IPS-20b (cell line): Measurements from ENCODE around the gene REM2.
A peak's percentile ranks its signal among the peaks of the same experiment; 100 is the strongest.

Experiments used
- H3K27ac ChIP-seq: one replicate; pipeline ENCODE4 v1.5.1; 2013; ENCODE audit warnings: low read length
- H3K27me3 ChIP-seq: 2 replicates; pipeline ENCODE4 v1.6.1; 2013; ENCODE audit warnings: mild to moderate bottlenecking, low read length, inconsistent platforms; ENCODE audit not compliant: insufficient read depth
- H3K36me3 ChIP-seq: 2 replicates; pipeline ENCODE4 v1.6.1; 2013; ENCODE audit warnings: low read depth, mild to moderate bottlenecking, inconsistent platforms, low read length, moderate library complexity; ENCODE audit not compliant: insufficient read depth
- H3K4me1 ChIP-seq: 2 replicates; pipeline ENCODE4 v1.6.1; 2013; ENCODE audit warnings: mild to moderate bottlenecking, control low read depth, inconsistent platforms, low read length, moderate library complexity; ENCODE audit not compliant: insufficient read depth
- H3K4me3 ChIP-seq: 2 replicates; pipeline ENCODE4 v1.5.1; 2013; ENCODE audit warnings: mild to moderate bottlenecking, low read length, inconsistent platforms
- H3K9ac ChIP-seq: 2 replicates; pipeline ENCODE4 v1.6.1; 2013; ENCODE audit warnings: low read depth, mild to moderate bottlenecking, inconsistent platforms, low read length, moderate library complexity
- H3K9me3 ChIP-seq: 2 replicates; pipeline ENCODE4 v1.6.1; 2013; ENCODE audit warnings: mild to moderate bottlenecking, low read depth, low read length, inconsistent platforms; ENCODE audit not compliant: insufficient read depth

REM2 gene

DNA sequence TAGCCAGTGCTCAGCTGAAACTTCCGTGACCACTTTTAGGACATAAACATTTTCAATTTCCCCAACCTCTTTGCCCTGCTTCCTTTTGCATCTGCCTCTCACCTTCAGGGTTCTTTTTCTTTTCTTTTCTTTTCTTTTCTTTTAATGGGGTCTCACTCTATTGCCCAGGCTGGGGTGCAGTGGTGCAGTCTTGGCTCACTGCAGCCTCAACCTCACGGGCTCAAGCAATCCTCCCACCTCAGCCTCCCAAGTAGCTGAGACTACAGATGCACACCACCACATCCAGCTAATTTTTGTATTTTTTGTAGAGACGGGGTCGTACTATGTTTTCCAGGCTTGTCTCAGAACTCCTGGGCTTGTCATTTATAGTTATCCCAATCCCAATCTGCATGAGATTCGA lies 16.1 kb upstream of the REM2 start:
- no peaks in the 10 kb centered on the region for H3K36me3 ChIP-seq
- no peaks in the 10 kb centered on the region for H3K27me3 ChIP-seq
- no peak overlapping the region for H3K9ac ChIP-seq
- no peak overlapping the region for H3K27ac ChIP-seq
- H3K4me1 ChIP-seq = peaks cover 6% of the 10 kb centered on the region
- H3K4me3 ChIP-seq = no peak overlapping the region
- H3K9me3 ChIP-seq = no peaks in the 10 kb centered on the region

DNA sequence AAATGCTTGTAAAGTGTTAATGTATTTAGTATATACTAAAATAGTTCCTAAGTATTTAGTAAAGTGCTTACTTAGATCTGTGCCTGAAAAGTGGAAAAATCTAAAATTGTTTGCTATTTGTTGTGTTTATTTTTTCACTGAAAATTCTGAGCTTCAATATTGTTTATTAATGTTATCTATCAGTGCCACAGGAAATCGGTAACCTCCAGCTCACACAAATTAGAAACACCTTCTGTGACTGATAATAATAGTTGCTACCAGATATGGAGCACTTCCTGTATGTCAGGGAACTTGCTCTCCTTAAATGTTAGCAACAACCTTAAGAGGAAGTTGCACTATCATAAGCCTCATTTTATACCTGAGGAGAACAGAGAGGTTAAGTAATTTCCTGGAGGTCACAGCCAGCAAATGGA lies 12.2 kb upstream of the REM2 start:
- Histone ChIP-seq H3K4me1 (peaks cover 6% of the 10 kb centered on the region), H3K36me3 (peaks cover 8% of the 10 kb centered on the region; the same call in 1 of the 2 replicates), H3K9ac (peak overlapping the region; percentile 69; the same call in 1 of the 2 replicates), H3K9me3 (no peaks in the 10 kb centered on the region), H3K27ac (peak overlapping the region; percentile 31), H3K4me3 (peak overlapping the region; percentile 82), H3K27me3 (no peaks in the 10 kb centered on the region)

DNA sequence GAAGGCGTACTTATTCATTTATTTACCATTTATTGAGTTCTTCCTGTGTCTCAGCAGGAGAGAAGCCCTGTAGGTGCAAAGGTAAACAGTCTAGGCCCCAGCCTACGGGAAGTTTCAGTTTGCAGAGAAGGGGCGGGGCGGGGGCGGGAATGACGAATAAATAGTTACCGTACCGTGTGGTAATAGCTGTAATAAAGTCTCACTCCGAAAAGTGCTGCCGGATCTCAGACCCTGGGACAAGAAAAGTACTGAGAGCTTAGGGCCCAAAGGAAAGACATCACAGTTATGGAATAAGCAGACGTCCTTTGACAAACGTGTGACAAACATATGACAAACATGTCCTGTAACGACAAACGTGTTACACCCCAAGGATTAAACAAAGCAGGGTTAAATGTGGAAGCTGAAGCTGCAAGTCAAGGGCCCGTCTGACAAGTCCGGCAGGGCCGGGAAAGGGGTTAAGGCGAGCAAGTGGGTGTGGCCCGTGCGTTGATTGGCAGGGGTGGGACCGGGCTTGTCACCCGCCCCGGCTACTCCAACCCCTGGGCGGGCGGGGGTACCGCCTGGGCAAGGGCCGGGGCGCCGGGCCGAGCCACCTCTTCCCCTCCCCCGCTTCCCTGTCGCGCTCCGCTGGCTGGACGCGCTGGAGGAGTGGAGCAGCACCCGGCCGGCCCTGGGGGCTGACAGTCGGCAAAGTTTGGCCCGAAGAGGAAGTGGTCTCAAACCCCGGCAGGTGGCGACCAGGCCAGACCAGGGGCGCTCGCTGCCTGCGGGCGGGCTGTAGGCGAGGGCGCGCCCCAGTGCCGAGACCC lies 11.6 kb upstream of the REM2 start, which contains the start of gene LRP10:
Gene LRP10 (plus strand): TSS at position 517 of the 809 bp plus-strand sequence. CDS start 564 bp downstream, outside the sequence.
- Histone ChIP-seq H3K4me3 (peak within 1 kb of the TSS; percentile 82), H3K9me3 (no peaks in the 10 kb centered on the region), H3K27ac (peak within 1 kb of the TSS; percentile 31), H3K36me3 (peaks cover 8% of the 10 kb centered on the region; the same call in 1 of the 2 replicates), H3K9ac (peak within 1 kb of the TSS; percentile 69; the same call in 1 of the 2 replicates), H3K27me3 (no peaks in the 10 kb centered on the region), H3K4me1 (peaks cover 6% of the 10 kb centered on the region)

DNA sequence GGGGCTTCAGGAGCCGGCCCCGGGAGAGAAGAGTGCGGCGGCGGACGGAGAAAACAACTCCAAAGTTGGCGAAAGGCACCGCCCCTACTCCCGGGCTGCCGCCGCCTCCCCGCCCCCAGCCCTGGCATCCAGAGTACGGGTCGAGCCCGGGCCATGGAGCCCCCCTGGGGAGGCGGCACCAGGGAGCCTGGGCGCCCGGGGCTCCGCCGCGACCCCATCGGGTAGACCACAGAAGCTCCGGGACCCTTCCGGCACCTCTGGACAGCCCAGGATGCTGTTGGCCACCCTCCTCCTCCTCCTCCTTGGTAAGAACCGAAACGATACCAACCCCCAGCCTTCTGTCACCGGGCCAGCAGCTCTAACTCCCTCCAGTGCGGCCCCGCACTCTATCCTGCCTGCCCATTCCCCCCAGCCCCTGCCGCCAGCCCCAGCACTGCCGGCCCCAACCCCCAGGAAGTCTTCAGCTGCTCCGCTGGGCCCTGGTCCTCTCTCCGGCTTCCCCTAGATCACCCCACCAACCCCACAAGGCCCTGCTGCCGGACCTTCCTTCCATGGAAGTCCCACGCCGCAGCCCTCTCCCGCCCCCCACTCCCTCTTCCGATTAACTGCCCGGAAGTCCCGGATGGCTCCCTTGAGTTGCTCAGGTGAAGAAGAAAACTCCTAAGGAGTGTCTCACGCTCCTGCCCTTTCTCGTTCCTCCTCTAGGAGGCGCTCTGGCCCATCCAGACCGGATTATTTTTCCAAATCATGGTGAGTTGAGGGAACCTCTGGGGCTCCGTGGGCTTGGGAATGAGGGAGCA lies 10.8 kb upstream of the REM2 start:
- peaks cover 6% of the 10 kb centered on the region for H3K4me1 ChIP-seq
- no peaks in the 10 kb centered on the region for H3K27me3 ChIP-seq
- peaks cover 8% of the 10 kb centered on the region; the same call in 1 of the 2 replicates for H3K36me3 ChIP-seq
- H3K9me3 ChIP-seq = no peaks in the 10 kb centered on the region
- no peak overlapping the region for H3K27ac ChIP-seq
- H3K4me3 ChIP-seq = peak overlapping the region; percentile 82
- peak overlapping the region; percentile 69; the same call in 1 of the 2 replicates for H3K9ac ChIP-seq

DNA sequence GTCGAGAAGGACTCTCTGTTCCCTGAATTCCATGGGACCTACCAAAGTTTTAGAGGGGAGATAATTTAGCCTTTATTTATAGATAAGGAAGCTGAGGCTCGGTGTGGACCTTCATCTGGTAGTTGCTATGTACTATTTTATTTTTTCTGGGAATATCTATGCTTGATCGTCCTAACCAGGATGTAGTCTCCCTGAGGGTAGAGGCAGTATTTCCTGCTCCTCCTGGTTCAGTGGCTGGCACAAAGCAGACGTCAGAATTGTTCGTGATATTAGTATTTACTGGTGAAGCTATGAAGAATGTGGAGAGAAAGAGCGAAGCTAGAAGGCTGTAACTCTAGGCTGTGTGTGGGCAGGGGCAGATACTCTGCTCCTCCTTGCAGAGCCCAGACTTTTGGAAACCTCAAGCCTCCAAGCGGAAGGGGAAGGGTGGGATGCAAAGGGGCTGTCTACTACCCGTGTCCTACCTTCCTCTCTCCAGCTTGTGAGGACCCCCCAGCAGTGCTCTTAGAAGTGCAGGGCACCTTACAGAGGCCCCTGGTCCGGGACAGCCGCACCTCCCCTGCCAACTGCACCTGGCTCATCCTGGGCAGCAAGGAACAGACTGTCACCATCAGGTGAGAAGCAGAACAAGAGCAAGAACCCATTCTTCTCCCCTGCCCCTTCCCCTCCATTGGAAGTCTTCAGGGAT lies 10.0 kb upstream of the REM2 start:
- Histone ChIP-seq H3K4me3 (peak overlapping the region; percentile 82), H3K9ac (peak overlapping the region; percentile 23; the same call in 1 of the 2 replicates), H3K4me1 (peaks cover 6% of the 10 kb centered on the region), H3K27me3 (no peaks in the 10 kb centered on the region), H3K36me3 (peaks cover 8% of the 10 kb centered on the region; the same call in 1 of the 2 replicates), H3K27ac (no peak overlapping the region), H3K9me3 (no peaks in the 10 kb centered on the region)

DNA sequence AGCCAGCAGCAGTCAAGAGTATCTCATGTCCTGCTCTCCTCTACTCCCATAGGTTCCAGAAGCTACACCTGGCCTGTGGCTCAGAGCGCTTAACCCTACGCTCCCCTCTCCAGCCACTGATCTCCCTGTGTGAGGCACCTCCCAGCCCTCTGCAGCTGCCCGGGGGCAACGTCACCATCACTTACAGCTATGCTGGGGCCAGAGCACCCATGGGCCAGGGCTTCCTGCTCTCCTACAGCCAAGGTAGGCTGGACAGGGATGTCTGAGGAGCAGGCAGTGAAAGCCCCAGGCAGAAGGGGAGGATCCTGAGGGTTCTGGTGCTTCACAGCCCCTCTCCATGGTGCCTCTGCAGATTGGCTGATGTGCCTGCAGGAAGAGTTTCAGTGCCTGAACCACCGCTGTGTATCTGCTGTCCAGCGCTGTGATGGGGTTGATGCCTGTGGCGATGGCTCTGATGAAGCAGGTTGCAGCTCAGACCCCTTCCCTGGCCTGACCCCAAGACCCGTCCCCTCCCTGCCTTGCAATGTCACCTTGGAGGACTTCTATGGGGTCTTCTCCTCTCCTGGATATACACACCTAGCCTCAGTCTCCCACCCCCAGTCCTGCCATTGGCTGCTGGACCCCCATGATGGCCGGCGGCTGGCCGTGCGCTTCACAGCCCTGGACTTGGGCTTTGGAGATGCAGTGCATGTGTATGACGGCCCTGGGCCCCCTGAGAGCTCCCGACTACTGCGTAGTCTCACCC lies 7.8 kb upstream of the REM2 start:
- H3K9me3 ChIP-seq = no peaks in the 10 kb centered on the region
- H3K4me1 ChIP-seq = peaks cover 6% of the 10 kb centered on the region
- H3K9ac ChIP-seq = no peak overlapping the region
- H3K4me3 ChIP-seq = no peak overlapping the region
- H3K36me3 ChIP-seq = peaks cover 8% of the 10 kb centered on the region; the same call in 1 of the 2 replicates
- H3K27ac ChIP-seq = no peak overlapping the region
- H3K27me3 ChIP-seq = no peaks in the 10 kb centered on the region

DNA sequence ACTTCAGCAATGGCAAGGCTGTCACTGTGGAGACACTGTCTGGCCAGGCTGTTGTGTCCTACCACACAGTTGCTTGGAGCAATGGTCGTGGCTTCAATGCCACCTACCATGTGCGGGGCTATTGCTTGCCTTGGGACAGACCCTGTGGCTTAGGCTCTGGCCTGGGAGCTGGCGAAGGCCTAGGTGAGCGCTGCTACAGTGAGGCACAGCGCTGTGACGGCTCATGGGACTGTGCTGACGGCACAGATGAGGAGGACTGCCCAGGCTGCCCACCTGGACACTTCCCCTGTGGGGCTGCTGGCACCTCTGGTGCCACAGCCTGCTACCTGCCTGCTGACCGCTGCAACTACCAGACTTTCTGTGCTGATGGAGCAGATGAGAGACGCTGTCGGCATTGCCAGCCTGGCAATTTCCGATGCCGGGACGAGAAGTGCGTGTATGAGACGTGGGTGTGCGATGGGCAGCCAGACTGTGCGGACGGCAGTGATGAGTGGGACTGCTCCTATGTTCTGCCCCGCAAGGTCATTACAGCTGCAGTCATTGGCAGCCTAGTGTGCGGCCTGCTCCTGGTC lies 7.2 kb upstream of the REM2 start:
- Histone ChIP-seq H3K9me3 (no peaks in the 10 kb centered on the region), H3K4me3 (no peak overlapping the region), H3K27ac (no peak overlapping the region), H3K27me3 (no peaks in the 10 kb centered on the region), H3K4me1 (peaks cover 1% of the 10 kb centered on the region), H3K9ac (no peak overlapping the region), H3K36me3 (peaks cover 8% of the 10 kb centered on the region; the same call in 1 of the 2 replicates)

DNA sequence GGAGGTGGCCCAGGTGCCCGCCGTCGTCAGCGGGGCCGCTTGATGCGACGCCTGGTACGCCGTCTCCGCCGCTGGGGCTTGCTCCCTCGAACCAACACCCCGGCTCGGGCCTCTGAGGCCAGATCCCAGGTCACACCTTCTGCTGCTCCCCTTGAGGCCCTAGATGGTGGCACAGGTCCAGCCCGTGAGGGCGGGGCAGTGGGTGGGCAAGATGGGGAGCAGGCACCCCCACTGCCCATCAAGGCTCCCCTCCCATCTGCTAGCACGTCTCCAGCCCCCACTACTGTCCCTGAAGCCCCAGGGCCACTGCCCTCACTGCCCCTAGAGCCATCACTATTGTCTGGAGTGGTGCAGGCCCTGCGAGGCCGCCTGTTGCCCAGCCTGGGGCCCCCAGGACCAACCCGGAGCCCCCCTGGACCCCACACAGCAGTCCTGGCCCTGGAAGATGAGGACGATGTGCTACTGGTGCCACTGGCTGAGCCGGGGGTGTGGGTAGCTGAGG lies 6.0 kb upstream of the REM2 start:
- no peaks in the 10 kb centered on the region for H3K4me1 ChIP-seq
- H3K9ac ChIP-seq = no peak overlapping the region
- H3K27me3 ChIP-seq = peaks cover under 1% of the 10 kb centered on the region
- H3K9me3 ChIP-seq = no peaks in the 10 kb centered on the region
- H3K27ac ChIP-seq = no peak overlapping the region
- H3K4me3 ChIP-seq = no peak overlapping the region
- peaks cover 8% of the 10 kb centered on the region; the same call in 1 of the 2 replicates for H3K36me3 ChIP-seq

DNA sequence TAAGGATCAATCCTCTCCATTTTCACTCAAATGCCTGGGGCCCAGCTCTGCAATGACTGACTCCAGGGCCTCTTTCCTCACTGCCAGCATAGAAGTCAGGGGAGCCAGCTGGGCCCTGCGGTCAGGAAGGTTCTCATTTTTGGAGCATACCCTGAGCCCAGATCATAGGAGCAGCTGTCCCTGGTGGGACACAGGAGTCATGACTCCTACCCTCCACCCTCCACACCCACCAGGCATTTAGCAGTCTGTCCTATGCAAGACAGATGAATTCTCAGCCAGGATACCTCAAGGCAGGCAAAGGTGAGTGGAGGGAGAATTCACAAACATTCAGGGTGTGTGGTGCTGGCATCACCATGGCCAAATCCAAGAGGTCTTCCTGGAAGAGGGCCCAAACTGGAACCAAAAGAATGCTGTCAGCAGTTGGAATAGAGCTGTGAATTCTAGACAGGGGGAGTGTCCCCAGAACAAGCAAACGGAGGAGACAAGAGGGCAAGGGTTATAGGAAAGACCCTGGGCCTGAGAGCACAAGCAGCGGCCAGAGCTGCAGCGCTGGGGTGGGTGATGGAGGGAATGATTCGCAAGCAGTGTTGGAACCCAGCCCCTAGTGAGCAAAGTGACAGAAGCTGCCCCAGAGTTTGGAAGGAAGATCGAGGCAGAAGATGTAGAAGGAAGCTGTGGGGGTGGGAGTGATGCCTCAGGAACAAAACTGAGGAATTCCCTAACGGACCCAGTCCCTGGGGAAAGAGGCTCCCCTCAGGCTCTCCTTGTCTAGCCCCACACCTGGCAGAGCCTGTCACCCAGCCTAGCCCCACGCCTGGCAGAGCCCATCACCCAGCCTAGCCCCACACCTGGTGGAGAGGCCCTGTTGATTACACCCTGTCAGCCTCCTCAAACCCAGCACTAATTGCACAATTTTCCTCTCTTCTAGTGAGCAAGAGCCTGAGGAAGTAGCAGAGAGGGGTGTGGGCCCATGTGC lies 4.5 kb upstream of the REM2 start:
- H3K27ac ChIP-seq = no peak overlapping the region
- H3K36me3 ChIP-seq = peaks cover 8% of the 10 kb centered on the region; the same call in 1 of the 2 replicates
- H3K9me3 ChIP-seq = no peaks in the 10 kb centered on the region
- H3K9ac ChIP-seq = no peak overlapping the region
- no peak overlapping the region for H3K4me3 ChIP-seq
- H3K4me1 ChIP-seq = peaks cover 13% of the 10 kb centered on the region; the same call in 1 of the 2 replicates
- peaks cover 13% of the 10 kb centered on the region for H3K27me3 ChIP-seq
